Measurements from ENCODE around the gene GPC3.
"Not testable (repeated sequence)": the region's sequence is repeated elsewhere in the genome, so short reads cannot be mapped to it uniquely, and the experiment has no call there.

Gene GPC3

GRCh38 chrX:133994576-133994975 lies 9.2 kb upstream of the GPC3 start:
- DNase-seq, result no peak

GRCh38 chrX:133992882-133993281 lies 7.5 kb upstream of the GPC3 start:
- DNase-seq, result no peak

GRCh38 chrX:133991814-133992213 lies 6.4 kb upstream of the GPC3 start:
- no peak for DNase-seq

GRCh38 chrX:133991057-133991456 lies 5.7 kb upstream of the GPC3 start:
- not testable (repeated sequence) for DNase-seq

- DNase-seq, result no peak
Observed at GRCh38 chrX:133989993-133990392, 4.6 kb upstream of the GPC3 start.

GRCh38 chrX:133989490-133989889 lies 4.1 kb upstream of the GPC3 start:
- no peak for DNase-seq

- DNase-seq, result no peak
Observed at GRCh38 chrX:133988010-133988409, 2.6 kb upstream of the GPC3 start.

GRCh38 chrX:133987188-133987587 lies 1.8 kb upstream of the GPC3 start:
- DNase-seq, result no peak

GRCh38 chrX:133985967-133986683 lies 731 bp upstream of the GPC3 start:
- DNase-seq, result no peak

GRCh38 chrX:133984857-133985163 lies 584 bp downstream of the GPC3 start:
- DNase-seq, result no peak

- no peak for DNase-seq
Observed at GRCh38 chrX:133983974-133984845, 1.2 kb downstream of the GPC3 start.

- DNase-seq, result no peak
Observed at GRCh38 chrX:133983256-133983973, 2.0 kb downstream of the GPC3 start.

- no peak for DNase-seq
Observed at GRCh38 chrX:133981924-133982323, 3.5 kb downstream of the GPC3 start.

- DNase-seq, result no peak
Observed at GRCh38 chrX:133980832-133981588, 4.4 kb downstream of the GPC3 start.

GRCh38 chrX:133980406-133980805 lies 5.0 kb downstream of the GPC3 start:
- DNase-seq, result no peak

- DNase-seq, result no peak
Observed at GRCh38 chrX:133979641-133980230, 5.7 kb downstream of the GPC3 start.

GRCh38 chrX:133973704-133974103 lies 11.7 kb downstream of the GPC3 start:
- DNase-seq, result no peak

- DNase-seq, result no peak
Observed at GRCh38 chrX:133972916-133973315, 12.5 kb downstream of the GPC3 start.

GRCh38 chrX:133971586-133971985 lies 13.8 kb downstream of the GPC3 start:
- DNase-seq, result no peak

- DNase-seq, result no peak
Observed at GRCh38 chrX:133970076-133970475, 15.3 kb downstream of the GPC3 start.

GRCh38 chrX:133969191-133969590 lies 16.2 kb downstream of the GPC3 start:
- DNase-seq, result no peak

GRCh38 chrX:133968109-133968508 lies 17.3 kb downstream of the GPC3 start:
- no peak for DNase-seq

- no peak for DNase-seq
Observed at GRCh38 chrX:133966199-133966598, 19.2 kb downstream of the GPC3 start.
